ENCODE results near the gene PATL2.
"Not testable (repeated sequence)": the region's sequence is repeated elsewhere in the genome, so short reads cannot be mapped to it uniquely, and the experiment has no call there.

PATL2 gene

DNA sequence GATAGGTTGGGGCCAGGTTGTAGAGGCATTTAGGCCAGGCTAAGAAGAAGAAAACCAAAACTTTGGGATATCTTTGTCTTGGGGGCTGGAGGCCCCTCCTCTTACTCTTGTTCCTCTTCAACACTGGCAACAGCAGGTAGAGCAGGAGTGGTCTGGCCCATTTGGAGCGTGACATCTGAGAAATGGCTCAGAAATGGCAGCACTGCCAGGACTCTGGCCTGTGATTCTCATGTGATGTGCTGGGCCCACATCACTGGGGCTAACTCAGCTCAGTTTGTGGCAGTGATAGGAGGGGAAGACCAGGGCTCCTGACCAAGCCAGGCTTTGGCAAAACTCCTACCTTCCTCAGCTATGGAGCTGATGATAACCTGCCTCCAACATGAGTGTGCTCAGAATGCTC lies 18.5 kb downstream of the PATL2 start:
- no peak for DNase-seq (ENCODE audit: low read depth in 2 of 2, low spot score in 1 of 2)

DNA sequence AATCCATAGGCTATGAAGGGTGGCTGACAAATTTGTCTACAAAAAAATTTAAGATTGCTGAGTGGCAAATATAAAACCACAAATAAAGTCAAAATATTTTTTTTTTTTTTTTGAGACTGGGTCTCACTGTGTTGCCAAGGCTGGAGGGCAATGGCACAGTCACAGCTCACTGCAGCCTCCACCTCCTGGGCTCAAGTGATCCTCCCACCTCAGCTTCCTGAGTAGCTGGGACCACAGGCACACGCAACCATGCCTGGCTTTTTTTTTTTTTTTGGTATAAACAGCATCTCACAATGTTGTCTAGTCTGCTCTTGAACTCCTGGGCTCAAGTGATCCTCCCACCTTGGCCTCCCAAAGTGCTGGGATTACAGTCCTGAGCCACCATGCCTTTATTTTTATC lies 20.9 kb downstream of the PATL2 start:
- not testable (repeated sequence) for DNase-seq (ENCODE audit: low read depth in 2 of 2, low spot score in 1 of 2)

DNA sequence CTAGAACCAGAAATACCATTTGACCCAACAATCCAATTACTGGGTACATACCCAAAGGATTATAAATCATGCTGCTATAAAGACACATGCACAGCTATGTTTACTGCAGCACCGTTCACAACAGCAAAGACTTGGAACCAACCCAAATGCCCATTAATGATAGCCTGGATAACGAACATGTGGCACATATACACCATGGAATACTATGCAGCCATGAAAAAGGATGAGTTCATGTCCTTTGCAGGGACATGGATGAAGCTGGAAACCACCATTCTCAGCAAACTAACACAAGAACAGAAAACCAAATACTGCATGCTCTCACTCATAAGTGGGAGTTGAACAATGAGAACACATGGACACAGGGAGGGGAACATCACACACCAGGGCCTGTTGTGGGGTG lies 21.8 kb downstream of the PATL2 start:
- DNase-seq (ENCODE audit: low read depth in 2 of 2, low spot score in 1 of 2) = not testable (repeated sequence)

DNA sequence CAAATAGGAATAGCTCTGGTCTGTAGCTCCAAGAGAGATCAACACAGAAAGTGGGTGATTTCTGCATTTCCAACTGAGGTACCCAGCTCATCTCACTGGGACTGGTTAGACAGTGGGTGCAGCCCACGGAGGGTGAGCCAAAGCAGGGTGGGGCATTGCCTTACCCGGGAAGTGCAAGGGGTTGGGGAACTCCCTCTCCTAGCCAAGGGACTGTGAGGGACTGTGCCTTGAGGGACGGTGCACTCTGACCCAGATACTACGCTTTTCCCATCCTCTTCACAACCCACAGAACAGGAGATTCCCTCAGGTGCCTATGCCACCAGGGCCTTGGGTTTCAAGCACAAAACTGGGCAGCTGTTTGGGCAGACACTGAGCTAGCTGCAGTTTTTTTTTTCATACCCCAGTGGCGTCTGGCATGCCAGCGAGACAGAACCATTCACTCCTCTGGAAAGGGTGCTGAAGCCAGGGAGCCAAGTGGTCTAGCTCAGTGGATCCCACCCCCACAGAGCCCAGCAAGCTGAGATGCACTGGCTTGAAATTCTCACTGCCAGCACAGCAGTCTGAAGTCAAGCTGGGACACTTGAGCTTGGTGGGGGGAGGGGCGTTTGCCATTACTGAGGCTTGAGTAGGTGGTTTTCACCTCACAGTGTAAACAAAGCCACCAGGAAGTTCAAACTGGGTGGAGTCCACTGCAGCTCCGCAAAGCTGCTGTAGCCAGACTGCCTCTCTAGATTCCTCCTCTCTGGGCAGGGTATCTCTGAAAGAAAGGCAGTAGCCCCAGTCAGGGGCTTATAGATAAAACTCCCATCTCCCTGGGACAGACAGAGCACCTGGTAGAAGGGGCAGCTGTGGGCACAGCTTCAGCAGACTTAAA lies 28.1 kb downstream of the PATL2 start:
- DNase-seq (ENCODE audit: low read depth in 2 of 2, low spot score in 1 of 2) = peak; percentile 48 to 67

DNA sequence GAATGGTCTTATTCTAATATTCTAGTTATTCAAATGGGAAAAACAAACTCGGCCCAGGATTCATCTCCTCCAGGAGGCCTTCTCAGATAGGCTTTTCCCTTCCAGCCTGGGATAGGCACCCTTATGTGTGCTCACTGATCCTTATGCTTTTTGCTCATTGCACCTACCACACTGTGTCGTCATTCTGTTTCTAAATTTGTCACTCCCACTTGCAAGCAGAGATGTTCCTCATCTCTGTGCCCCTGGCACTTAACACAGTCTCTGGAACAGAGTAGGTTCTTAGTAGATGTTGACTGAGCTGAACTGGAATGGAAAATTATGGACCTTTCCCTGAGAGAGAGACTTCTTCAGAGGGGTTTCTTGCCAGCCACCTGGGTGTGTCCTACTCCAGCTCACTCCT lies 28.9 kb downstream of the PATL2 start:
- DNase-seq (ENCODE audit: low read depth in 2 of 2, low spot score in 1 of 2) = no peak

DNA sequence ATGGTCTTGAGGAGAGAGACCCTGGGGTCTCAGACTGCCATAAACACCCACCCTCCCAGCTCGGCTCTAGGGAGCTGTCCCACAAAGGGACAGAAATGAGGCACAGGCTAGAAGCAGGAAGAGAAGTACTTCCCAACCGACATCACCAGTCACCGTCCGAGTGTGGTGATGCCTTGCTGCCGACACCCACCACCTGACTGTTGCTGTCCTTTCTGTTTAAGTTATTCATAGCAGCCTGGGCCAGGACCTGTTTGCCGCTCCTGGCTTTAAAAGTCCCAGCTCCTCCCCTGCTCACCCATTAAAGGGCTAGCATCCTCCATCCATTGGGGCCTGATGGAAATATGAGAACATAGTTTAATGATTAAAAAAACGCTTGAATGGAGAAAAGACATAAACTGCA lies 34.4 kb downstream of the PATL2 start:
- DNase-seq (ENCODE audit: low read depth in 2 of 2, low spot score in 1 of 2) = no peak

DNA sequence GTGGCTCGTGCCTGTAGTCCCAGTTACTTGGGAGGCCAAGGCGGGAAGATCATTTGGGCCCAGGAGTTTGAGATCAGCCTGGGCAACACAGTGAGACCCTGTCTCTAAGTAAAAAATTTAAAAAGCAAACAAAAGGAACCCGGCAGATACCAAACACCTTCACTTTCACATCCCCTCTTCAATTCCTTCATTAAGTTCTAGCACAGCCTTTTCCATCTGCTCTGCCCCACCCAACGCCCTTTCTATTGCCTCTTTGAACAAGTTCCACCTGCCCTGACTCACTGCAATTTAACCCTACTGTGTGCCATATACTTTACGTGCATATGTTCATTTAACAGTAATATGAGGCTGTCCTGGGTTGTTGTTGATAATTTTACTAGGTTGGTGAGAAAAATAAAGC lies 35.2 kb downstream of the PATL2 start:
- DNase-seq (ENCODE audit: low read depth in 2 of 2, low spot score in 1 of 2) = no peak

DNA sequence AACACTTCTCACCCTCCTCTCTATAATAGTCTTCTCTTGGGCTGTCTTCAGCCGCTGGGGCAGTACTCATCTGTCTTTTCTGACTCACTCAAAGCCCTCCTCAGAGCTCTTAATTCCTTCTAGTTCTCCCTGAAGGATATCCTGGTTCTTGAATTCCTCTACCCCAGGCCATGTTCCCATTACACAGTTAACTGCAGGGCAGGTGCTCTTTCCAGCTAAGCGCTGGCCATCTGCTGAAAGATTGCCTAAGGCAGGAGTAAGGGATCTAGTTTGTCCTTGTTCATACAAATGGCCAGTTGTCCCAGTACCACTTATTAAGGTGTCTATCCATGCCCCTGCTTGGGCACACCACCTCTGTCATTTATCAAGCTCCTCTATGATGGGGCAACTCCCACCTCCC lies 37.5 kb downstream of the PATL2 start:
- DNase-seq (ENCODE audit: low read depth in 2 of 2, low spot score in 1 of 2) = no peak

DNA sequence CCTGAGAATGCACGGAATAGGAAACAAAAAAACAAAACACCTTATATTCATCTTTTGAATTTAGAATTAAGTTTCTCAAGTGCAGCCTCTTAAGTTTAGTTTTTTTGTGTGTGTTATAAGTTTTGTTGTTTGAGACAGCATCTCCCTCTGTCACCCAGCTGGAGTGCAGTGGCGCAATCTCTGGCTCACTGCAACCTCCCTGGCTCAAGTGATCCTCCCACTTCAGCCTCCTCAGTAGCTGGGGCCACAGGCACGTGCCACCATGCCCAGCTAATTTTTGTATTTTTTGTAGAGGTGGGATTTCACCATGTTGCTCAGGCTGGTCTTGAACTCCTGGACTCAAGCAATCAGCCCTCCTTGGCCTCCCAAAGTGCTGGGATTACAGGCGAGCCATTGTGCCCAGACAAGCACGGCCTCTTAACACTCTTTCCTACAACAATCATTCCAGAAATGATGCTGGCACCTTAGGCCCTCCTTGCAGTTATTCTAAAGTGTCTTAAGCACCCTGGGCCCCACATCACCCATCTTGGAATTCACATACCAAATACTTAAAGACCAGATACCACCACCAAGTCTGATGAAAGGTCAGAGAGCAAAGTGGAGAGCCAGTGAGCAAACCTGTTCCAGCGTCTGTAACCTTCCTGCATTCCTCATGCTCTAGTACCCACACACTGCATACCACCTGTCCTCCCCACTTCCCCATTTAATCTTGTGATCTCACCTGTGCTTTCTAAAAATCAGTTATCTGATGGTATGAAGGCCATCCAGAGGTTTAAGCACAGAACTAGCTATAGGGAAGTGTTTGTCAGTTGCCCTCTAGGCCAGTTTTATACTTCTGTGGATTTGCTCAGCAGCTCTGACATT lies 40.8 kb downstream of the PATL2 start:
- no peak for DNase-seq (ENCODE audit: low read depth in 2 of 2, low spot score in 1 of 2)

DNA sequence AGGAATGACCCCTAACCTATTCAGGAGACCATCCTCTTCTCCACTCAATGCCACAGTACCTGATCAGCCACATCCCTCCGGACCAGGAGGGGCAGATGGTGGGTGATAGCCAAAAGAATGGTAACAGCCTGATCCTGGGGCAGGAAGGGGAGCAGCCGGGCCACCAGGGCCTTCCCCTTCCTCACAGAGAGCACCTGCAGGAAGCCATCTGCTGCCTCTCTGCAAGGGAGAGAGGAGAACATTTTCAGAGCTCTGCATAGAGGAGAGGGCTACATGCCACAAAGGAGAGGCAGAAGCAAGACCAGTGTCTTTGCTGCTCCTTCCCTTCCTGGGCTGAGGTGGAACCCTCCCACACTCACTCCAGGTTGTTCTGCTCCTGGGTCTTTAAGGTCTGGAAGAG lies 42.2 kb downstream of the PATL2 start:
- no peak for DNase-seq (ENCODE audit: low read depth in 2 of 2, low spot score in 1 of 2)

DNA sequence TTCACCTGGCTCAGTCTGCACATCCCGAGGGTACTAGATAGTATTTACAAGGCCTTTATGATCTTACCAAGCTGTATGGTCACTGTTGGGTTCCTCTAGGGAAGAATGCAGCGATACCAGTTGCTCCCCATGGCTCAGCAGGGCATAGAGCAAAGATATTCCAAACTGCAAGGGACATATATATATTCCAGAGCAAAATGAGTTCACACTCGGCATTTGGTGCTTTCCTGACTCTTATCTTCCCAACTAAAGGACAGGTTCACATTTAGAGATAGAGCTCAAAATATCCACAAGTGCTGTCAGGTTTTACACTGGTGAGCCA lies 44.1 kb downstream of the PATL2 start:
- no peak for DNase-seq (ENCODE audit: low read depth in 2 of 2, low spot score in 1 of 2)

DNA sequence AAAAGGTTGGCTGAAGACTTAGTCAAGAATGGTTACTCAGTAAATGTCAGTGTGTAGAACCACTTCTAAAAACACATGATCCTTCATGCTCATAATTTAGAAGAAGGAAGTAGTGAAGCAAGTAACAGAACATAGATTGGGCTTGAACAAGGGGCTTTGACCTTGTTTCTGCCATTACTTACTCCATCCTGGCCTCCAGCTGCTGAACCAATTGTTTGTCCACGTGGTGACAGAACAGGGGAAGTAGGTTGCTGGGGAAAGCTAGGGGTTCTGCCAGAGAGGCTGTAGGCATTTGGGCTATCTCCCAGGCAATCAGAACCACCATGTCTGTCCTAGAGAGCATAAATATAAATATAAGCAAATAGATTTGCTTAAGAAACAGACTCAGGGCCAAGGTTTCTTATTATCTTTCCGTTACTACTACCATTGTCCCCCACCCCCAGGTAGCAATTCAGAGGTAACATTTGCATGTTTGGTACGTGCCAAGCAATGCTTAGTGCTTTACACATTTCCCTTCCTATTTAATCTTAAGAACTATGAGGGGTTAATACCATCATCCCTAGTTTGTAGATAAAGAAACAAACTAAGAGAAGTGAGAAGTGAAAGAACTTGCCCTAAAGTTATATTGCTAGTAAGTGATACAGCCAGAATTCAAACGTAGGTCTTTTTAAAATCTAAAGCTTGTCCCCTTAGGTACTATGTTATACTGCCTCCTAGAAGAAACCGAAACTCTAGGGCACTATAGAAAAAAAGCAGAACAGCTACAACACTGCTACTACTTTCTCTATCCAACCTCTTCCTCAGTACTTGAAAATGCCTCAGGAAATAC lies 44.7 kb downstream of the PATL2 start:
- no peak for DNase-seq (ENCODE audit: low read depth in 2 of 2, low spot score in 1 of 2)

DNA sequence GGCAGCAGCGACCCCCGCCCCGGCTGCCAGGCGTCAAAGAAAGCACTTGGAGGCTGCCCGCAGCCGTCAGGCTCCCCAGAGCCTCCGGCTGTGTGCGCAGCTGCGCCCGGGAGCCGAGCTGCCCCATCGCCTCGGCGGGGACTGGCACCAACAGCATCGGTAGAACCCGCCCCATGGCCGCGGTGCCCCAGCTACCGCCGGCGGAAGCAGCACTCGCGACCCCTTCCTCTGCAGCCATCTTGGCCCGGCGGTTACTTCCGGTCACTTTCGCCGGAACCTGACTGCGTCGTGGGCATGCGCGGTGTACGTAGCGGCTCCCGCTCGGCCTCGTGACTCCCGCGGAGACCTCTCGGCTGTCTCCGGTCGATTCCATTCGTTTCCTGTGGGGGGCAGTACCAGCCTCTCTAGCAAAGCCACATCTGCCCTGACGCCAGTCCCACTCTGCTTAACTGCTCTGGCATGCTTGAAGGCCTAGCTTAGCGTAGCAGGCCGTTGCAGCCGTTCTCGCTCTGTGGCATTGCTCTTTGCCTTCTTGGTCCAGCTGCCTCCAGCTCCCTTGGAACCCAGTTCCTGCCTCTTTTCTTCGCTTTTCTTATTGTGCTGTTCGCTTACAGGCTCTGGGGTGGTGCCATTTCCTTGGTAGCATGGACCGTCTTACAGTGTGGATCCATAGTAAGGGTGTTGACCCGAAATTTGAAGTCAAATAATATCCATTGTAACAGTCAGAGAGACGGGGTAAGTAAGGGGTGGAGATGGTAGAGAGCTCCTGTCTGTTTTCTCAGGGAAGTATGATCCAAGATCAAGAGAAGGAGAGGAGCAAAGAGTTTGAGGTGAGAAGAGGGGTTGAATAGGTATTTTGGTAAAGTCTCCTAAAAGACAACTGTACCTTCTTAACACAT lies 47.5 kb downstream of the PATL2 start, which contains the start of gene SPG11:
Gene SPG11, minus strand, starts transcription at position 253 of the 899 bp plus-strand sequence. Its CDS starts 15 bp downstream, at position 238.
- peak; percentile 91 to 94 for DNase-seq (ENCODE audit: low read depth in 2 of 2, low spot score in 1 of 2)

DNA sequence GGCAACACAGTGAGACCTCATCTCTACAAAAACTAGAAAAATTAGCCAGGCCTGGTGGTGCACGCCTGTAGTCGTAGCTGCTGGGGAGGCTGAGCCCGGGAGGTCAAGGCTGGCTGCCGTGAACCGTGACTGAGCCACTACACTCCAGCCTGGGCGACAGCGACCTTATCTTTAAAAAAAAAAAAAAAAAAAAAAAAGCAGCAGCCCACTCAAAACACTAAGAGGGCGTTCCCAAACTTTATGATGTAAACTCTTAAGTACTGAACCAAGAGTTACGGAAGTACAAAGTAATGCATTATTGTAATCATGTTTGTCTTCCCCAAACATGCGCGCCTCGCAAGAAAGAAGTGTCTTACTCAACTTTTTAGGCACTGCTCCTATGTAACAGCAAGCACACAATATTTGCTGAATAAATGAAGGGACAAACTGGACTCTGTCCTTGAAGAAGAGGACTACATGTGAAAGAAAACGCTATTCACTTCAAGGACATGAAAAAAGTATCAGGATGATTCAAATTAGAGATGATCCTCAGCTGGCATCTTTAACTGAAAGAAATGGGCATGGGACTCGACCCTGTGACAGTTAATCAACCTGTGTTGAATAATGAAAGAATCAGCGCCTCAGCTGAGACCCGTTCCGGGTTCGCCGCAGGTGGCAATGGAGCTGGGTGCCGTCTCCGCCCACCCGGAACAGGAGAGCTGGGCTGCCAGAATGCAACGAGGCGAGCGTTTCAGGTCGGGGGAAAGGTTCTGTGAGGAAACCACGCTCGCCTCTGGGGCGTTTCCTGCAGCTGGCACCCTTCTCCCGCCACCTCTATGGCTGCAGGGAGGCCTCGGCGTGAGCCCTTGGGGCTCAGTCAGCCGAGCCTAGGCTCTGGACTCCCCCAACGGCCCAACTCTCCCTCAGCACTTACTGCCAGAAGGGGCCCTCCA lies 48.4 kb downstream of the PATL2 start:
- DNase-seq (ENCODE audit: low read depth in 2 of 2, low spot score in 1 of 2) = peak; percentile 57 to 66

DNA sequence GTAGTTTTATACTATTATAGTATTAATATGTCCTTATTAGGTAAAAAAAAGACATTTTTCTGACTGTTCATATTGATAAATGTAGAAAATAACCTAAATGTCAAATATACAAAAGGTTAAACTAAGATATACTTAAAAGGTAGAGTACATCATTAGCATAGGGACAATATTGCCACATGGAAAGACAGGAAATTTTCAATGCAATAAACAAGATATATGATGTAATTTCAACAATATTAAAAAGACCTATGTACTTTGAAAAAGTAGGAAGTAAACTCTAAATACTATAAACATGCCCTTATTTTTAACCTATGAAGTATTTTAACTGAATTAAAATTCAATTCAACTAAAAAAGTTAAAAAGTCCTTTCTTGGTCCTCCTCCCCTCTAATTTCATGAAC lies 49.5 kb downstream of the PATL2 start:
- no peak for DNase-seq (ENCODE audit: low read depth in 2 of 2, low spot score in 1 of 2)

DNA sequence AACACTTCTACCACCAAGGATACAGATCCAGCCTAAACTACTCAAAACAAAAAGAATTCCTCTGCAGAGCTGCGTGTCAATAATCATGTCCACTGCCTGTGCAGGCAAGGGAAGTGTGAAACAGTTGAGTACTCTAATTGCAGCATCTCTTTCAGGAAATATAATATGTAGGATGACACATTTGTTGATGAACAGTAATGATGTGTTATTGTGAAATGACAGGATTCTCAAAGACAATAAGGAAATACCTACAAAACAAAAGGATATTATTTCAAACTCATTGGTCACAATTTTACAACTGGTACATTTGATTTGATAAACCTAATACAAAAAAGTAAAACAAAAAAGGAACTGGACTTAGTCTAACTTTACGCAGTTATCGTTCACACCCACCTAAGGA lies 52.1 kb downstream of the PATL2 start:
- DNase-seq (ENCODE audit: low read depth in 2 of 2, low spot score in 1 of 2) = no peak

DNA sequence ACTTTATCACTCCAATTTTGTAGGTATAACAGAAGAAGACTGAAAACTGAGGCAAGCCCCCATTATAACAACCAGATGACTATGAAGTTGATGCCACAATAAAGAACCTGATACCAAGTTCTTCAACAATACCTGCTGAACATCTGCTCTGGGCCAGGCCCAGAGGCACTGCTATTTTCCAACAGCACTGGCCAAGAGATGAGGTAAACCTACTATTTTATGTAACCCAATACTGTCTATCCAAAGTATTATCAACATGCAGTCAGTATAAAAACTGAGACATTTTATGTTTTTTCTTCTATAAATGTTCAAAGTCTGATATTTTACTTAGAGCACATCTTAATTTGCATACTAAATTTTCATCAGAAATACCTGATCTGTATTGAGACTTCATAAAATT lies 53.7 kb downstream of the PATL2 start:
- DNase-seq (ENCODE audit: low read depth in 2 of 2, low spot score in 1 of 2) = no peak

DNA sequence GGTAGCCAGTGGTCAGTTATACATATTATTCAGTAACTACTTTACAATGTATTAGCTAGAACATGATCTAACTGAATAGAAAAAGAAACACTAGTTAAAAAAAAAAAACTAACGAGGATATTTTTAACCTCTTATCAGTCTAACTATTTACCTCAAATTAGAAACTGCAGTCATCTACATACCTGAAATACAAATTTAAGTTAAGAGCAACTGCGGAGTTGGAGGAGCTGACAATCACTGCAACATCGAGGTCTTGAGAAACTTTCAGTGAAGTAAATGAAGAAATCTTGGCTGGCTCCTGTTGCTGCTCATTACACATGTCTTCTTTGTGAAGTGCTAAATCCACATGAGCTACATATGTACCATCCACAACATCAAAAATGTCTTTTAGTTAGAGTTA lies 54.2 kb downstream of the PATL2 start:
- DNase-seq (ENCODE audit: low read depth in 2 of 2, low spot score in 1 of 2) = no peak

DNA sequence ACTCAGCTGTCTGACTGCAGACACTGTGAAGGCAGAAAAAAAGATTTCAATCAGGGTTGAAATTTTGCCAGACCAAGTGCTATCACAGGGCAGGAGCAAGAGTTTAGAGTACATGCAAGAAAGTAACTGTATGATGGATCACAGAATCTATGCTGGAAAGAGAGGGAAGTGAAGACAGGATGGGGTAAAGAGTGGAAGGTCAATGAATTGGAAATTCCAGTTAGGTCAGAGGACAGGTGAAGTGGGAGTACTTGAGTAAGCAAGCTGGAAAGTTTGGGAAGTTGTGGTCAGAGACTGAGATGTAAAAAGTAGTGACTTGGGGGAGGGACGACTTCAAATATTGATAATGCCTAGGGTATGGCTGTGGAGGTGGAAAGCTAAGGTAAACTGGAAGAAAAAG lies 54.8 kb downstream of the PATL2 start:
- no peak for DNase-seq (ENCODE audit: low read depth in 2 of 2, low spot score in 1 of 2)

All from stimulated activated CD8-positive, alpha-beta memory T cell treated with anti-CD3 and anti-CD28 coated beads, Interleukin-4, amount 100 ng/mL, for 4 hours (primary cell).